Measurements from ENCODE around the gene PSMC5. TPM values are rescaled to one million over a fixed set of nuclear protein-coding genes. Genes with fewer than 3 reads are reported as not detected.

PSMC5 gene
- total RNA-seq, 1 experiment from 2014 or later: 34.9 TPM

DNA sequence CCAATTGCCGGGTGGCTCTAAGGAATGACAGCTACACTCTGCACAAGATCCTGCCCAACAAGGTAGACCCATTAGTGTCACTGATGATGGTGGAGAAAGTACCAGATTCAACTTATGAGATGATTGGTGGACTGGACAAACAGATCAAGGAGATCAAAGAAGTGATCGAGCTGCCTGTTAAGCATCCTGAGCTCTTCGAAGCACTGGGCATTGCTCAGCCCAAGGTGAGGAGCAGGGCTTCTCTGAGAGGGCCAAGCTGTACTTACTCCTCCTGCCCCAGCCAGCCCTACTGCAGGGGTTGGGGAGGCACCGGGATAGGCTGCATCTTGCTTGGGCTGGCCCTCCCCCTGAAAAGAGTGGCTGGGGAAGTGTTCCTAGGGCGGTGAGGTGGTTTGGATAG lies 3.0 kb downstream of the PSMC5 start:
- Histone ChIP-seq H3K4me3 (ENCODE audit: insufficient read depth, low read depth, low read length) (no peak overlapping the region), H3K36me3 (replicated peaks; ENCODE audit: control insufficient read depth, insufficient read depth, low read length) (peaks cover 59% of the 10 kb centered on the region), H3K27me3 (ENCODE audit: control insufficient read depth, insufficient read depth, low read length) (no peaks in the 10 kb centered on the region)
- DNase-seq: no peak

- DNase-seq: peak; percentile 8
- Histone ChIP-seq H3K27me3 (ENCODE audit: control insufficient read depth, insufficient read depth, low read length) (no peaks in the 10 kb centered on the region), H3K4me3 (ENCODE audit: insufficient read depth, low read depth, low read length) (no peak overlapping the region), H3K36me3 (replicated peaks; ENCODE audit: control insufficient read depth, insufficient read depth, low read length) (peaks cover 56% of the 10 kb centered on the region)
These were observed 3.8 kb downstream of the PSMC5 start for GRCh38 chr17:63830904-63831491.

- Histone ChIP-seq H3K36me3 (replicated peaks; ENCODE audit: control insufficient read depth, insufficient read depth, low read length) (peaks cover 57% of the 10 kb centered on the region), H3K27me3 (ENCODE audit: control insufficient read depth, insufficient read depth, low read length) (no peaks in the 10 kb centered on the region), H3K4me3 (ENCODE audit: insufficient read depth, low read depth, low read length) (no peak overlapping the region)
- no peak for DNase-seq
These were observed 4.3 kb downstream of the PSMC5 start for GRCh38 chr17:63831505-63831904.

DNA sequence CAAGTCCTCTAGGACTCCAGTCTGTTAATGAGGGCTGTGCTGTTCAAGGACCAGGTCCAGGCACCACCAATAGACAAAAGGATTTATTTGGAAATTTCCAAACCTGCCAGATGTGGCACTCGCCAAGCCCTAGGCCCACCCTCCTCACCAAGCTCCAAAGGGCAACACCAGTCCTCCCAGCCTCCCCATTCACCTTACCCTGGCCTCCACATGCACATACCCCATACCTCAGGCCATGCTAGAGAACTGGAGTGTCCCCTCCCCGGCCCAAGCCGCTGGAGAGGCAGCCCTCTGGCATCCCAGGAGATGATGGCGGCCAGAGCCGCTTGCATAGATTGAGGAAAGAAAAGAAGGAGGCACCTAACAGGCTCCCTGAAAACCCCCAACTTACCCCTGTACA lies 4.8 kb downstream of the PSMC5 start:
- no peak for DNase-seq
- H3K27me3 ChIP-seq (ENCODE audit: control insufficient read depth, insufficient read depth, low read length): no peaks in the 10 kb centered on the region
- H3K4me3 ChIP-seq (ENCODE audit: insufficient read depth, low read depth, low read length): no peak overlapping the region
- peaks cover 59% of the 10 kb centered on the region for H3K36me3 ChIP-seq (replicated peaks; ENCODE audit: control insufficient read depth, insufficient read depth, low read length)

GRCh38 chr17:63832455-63832854 lies 5.2 kb downstream of the PSMC5 start:
- peaks cover 59% of the 10 kb centered on the region for H3K36me3 ChIP-seq (replicated peaks; ENCODE audit: control insufficient read depth, insufficient read depth, low read length)

GRCh38 chr17:63833026-63833740 lies 6.0 kb downstream of the PSMC5 start:
- no peak overlapping the region for H3K4me3 ChIP-seq (ENCODE audit: insufficient read depth, low read depth, low read length)
- H3K27me3 ChIP-seq (ENCODE audit: control insufficient read depth, insufficient read depth, low read length): no peaks in the 10 kb centered on the region
- DNase-seq: peak; percentile 8
- peaks cover 59% of the 10 kb centered on the region for H3K36me3 ChIP-seq (replicated peaks; ENCODE audit: control insufficient read depth, insufficient read depth, low read length)

More at GRCh38 chr17:63832455-63832854, 5.2 kb downstream of the PSMC5 start:
- no peaks in the 10 kb centered on the region for H3K27me3 ChIP-seq (ENCODE audit: control insufficient read depth, insufficient read depth, low read length)
- peak; percentile 28 for DNase-seq
- no peak overlapping the region for H3K4me3 ChIP-seq (ENCODE audit: insufficient read depth, low read depth, low read length)

- H3K27me3 ChIP-seq (ENCODE audit: control insufficient read depth, insufficient read depth, low read length): no peaks in the 10 kb centered on the region
- H3K4me3 ChIP-seq (ENCODE audit: insufficient read depth, low read depth, low read length): no peak overlapping the region
- DNase-seq: no peak
- H3K36me3 ChIP-seq (replicated peaks; ENCODE audit: control insufficient read depth, insufficient read depth, low read length): peaks cover 58% of the 10 kb centered on the region
These were observed 6.6 kb downstream of the PSMC5 start for GRCh38 chr17:63833741-63834373.

GRCh38 chr17:63834431-63835166 lies 7.4 kb downstream of the PSMC5 start:
- DNase-seq: peak; percentile 86
- Histone ChIP-seq H3K36me3 (replicated peaks; ENCODE audit: control insufficient read depth, insufficient read depth, low read length) (peaks cover 52% of the 10 kb centered on the region), H3K27me3 (ENCODE audit: control insufficient read depth, insufficient read depth, low read length) (no peaks in the 10 kb centered on the region), H3K4me3 (ENCODE audit: insufficient read depth, low read depth, low read length) (no peak overlapping the region)

DNA sequence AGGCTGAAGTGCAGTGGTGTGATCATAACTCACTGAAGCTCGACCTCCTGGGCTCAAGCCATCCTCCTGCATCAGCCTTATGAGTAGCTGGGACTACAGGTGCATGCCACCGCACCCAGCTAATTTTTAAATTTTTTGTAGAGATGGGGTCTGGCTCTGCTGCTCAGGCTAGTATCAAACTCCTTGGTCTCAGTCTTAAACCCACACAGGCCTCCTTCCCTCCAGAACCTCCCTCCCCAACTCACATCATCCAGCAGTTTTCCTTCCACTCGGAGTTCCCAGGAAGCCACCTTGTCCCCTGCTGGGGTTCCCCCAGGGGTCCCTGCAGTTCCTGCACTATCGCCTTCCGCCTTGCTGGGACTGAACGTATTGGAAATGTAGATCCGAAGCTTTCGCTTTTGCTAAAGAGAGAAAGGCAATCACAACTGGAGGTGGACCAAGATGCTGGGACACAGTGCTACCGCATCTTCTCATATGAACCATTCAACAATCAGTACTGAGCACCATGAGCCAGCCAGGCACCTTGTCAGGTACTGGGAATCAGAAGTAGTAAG lies 8.0 kb downstream of the PSMC5 start:
- Histone ChIP-seq H3K27me3 (ENCODE audit: control insufficient read depth, insufficient read depth, low read length) (no peaks in the 10 kb centered on the region), H3K36me3 (replicated peaks; ENCODE audit: control insufficient read depth, insufficient read depth, low read length) (peaks cover 46% of the 10 kb centered on the region), H3K4me3 (ENCODE audit: insufficient read depth, low read depth, low read length) (no peak overlapping the region)
- DNase-seq: peak; percentile 15

GRCh38 chr17:63836811-63837210 lies 9.6 kb downstream of the PSMC5 start:
- peaks cover 31% of the 10 kb centered on the region for H3K36me3 ChIP-seq (replicated peaks; ENCODE audit: control insufficient read depth, insufficient read depth, low read length)
- no peak for DNase-seq
- H3K4me3 ChIP-seq (ENCODE audit: insufficient read depth, low read depth, low read length): no peak overlapping the region
- H3K27me3 ChIP-seq (ENCODE audit: control insufficient read depth, insufficient read depth, low read length): no peaks in the 10 kb centered on the region

DNA sequence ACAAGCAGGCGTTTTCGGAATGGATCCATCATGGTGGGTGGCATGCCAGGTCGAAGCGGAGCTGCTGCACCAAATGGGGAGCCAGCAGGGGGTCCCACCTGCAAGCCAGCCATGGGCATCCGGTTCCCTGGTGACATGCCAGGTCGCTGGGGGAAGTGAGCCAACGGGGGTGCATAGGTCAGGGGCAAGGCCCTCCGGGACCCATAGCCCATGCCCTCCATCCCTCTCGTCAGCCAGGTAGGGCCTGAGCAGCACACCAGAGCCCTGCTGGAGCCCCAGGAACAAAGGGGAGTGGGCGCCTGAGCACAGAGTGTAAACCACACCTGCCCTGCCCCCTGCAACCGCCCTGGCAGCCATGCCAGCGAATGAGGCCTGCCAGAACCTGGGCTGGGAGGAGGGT lies 10.2 kb downstream of the PSMC5 start:
- Histone ChIP-seq H3K36me3 (replicated peaks; ENCODE audit: control insufficient read depth, insufficient read depth, low read length) (peaks cover 24% of the 10 kb centered on the region), H3K4me3 (ENCODE audit: insufficient read depth, low read depth, low read length) (no peak overlapping the region), H3K27me3 (ENCODE audit: control insufficient read depth, insufficient read depth, low read length) (no peaks in the 10 kb centered on the region)
- DNase-seq: peak; percentile 32

DNA sequence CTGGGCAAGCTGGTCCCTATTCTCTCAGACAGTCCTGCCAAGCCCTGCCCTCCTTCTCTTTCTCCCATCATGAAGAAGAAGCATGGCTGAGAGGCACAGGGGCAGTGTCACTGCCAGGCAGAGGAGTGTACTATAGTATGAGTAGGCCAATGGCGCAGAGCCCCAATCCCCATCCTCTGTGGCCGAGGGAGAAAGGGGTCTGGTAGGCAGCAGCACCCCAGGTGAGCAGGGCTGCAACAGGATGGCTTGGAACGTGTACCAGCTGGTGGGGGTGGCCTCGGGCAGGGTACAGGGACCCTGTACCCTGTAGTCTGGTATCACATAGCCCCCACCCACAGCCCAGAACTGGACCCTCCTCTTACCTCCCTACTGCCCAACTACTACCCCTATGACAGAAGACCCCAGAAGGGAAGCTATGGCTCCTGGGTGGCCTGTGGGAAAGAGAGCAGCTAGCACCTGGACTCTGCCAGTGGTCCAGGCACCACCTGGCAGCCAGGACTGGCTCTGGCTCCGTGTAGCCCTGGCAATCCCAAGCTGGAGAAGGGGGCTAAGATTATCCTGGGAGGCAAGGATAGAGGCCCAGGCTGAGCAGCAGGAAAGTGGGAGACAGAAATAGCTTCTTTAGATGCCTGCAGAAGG lies 10.8 kb downstream of the PSMC5 start:
- H3K27me3 ChIP-seq (ENCODE audit: control insufficient read depth, insufficient read depth, low read length): no peaks in the 10 kb centered on the region
- no peak overlapping the region for H3K4me3 ChIP-seq (ENCODE audit: insufficient read depth, low read depth, low read length)
- peak; percentile 21 for DNase-seq
- peaks cover 18% of the 10 kb centered on the region for H3K36me3 ChIP-seq (replicated peaks; ENCODE audit: control insufficient read depth, insufficient read depth, low read length)

GRCh38 chr17:63838631-63839171 lies 11.5 kb downstream of the PSMC5 start:
- H3K27me3 ChIP-seq (ENCODE audit: control insufficient read depth, insufficient read depth, low read length): no peaks in the 10 kb centered on the region
- H3K4me3 ChIP-seq (ENCODE audit: insufficient read depth, low read depth, low read length): no peak overlapping the region
- peaks cover 12% of the 10 kb centered on the region for H3K36me3 ChIP-seq (replicated peaks; ENCODE audit: control insufficient read depth, insufficient read depth, low read length)
- DNase-seq: peak; percentile 57

Data from H7 (cell line).